Omental fat pad (tissue), 4 donors: ENCODE data around the gene SLX4. TPM values are rescaled to one million over a fixed set of nuclear protein-coding genes. Genes with fewer than 3 reads are reported as not detected.

Experiments used
- ATAC-seq: fragments of 150-250 bp; one replicate; pipeline ENCODE4 v1.9.1; 2016; ENCODE audit warnings: mild to moderate bottlenecking, moderate library complexity; ENCODE audit not compliant: low FRiP score
- DNase-seq: peaks from one replicate; pipeline ENCODE4 v3.0.0-alpha.2; 2019; ENCODE audit warnings: low spot score
- CTCF ChIP-seq, 3 donors: fragments of 450-650 bp; IDR thresholded peaks; one replicate each; pipeline ENCODE4 v1.5.1; 2016 to 2017; ENCODE audit warnings: antibody characterized with exemption in 3 of 3, mild to moderate bottlenecking in 3 of 3, moderate library complexity in 2 of 3
- total RNA-seq, 4 donors: library from RNA; depleted of rRNA; stranded (reverse); fragments of >200 nt; gene quantifications; one replicate each; pipeline ENCODE4 v1.1.0, GENCODE V29; 2016

SLX4 gene
- total RNA-seq, 4 donors from 2014 or later: 2.9 to 4.4 (median 3.3) TPM

- ATAC-seq (no peak), DNase-seq (no peak)
- TF ChIP-seq CTCF (IDR thresholded peaks at IDR 0.05): no peak
Measured at GRCh38 chr16:3607161-3607560, 4.2 kb downstream of the SLX4 start.

GRCh38 chr16:3606441-3606840 is 5.0 kb downstream of the SLX4 start:
- ATAC-seq (no peak), DNase-seq (no peak)
- no peak for TF ChIP-seq CTCF (IDR thresholded peaks at IDR 0.05)

- ATAC-seq: no peak
- no peak for TF ChIP-seq CTCF (IDR thresholded peaks at IDR 0.05)
- DNase-seq: no peak
Measured at GRCh38 chr16:3602320-3602653, 9.1 kb downstream of the SLX4 start.

- TF ChIP-seq CTCF (IDR thresholded peaks at IDR 0.05): no peak
- ATAC-seq: no peak
- DNase-seq: no peak
Measured at GRCh38 chr16:3601614-3602319, 9.6 kb downstream of the SLX4 start.

GRCh38 chr16:3599922-3600321 is 11.5 kb downstream of the SLX4 start:
- ATAC-seq (no peak), DNase-seq (no peak)
- TF ChIP-seq CTCF (IDR thresholded peaks at IDR 0.05): no peak

GRCh38 chr16:3599121-3599520 is 12.3 kb downstream of the SLX4 start:
- TF ChIP-seq CTCF (IDR thresholded peaks at IDR 0.05): no peak
- DNase-seq (no peak), ATAC-seq (no peak)

GRCh38 chr16:3598236-3598635 is 13.2 kb downstream of the SLX4 start:
- ATAC-seq (no peak), DNase-seq (no peak)
- no peak for TF ChIP-seq CTCF (IDR thresholded peaks at IDR 0.05)
